ENCODE measurements around the gene NECTIN2.
"Not testable (repeated sequence)": the region's sequence is repeated elsewhere in the genome, so short reads cannot be mapped to it uniquely, and the experiment has no call there.

NECTIN2 gene

DNA sequence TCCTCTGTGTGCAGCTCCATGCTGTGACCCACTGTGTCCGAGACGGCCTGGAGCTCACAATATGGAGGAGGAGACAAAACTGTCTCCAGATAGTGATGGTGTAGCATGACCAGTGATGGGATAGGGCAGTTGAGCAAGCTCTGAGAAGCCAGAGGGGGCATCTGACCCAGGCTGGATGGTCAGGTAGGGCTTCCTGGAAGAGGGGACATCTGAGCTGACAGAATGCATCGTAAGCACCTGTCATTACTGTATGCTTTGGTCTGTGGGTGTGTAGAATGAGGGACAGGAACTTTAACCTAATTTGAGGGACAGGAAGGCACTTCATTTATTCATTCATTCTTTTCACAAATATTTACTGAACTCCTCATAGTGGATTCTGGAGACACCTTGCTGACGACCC, 38.5 kb downstream of the NECTIN2 start:
- no peak for DNase-seq (ENCODE audit: low read depth)

- no peak for DNase-seq (ENCODE audit: low read depth)
Measured at GRCh38 chr19:44886141-44886540, 40.0 kb downstream of the NECTIN2 start.

- DNase-seq (ENCODE audit: low read depth): no peak
Measured at GRCh38 chr19:44887648-44888047, 41.6 kb downstream of the NECTIN2 start.

DNA sequence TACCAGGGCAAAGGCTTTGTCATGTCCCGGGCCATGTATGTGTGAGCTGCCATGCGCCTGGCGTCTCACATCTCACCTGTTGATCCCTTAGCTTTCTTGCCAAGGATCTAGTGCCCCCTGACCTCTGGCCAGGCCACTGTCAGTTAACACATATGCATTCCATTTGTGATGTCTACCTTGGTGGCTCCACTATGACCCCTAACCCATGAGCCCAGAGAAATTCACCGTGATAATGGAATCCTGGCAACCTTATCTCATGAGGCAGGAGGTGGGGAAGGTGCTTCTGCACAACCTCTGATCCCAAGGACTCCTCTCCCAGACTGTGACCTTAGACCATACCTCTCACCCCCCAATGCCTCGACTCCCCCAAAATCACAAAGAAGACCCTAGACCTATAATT, 42.2 kb downstream of the NECTIN2 start:
- not testable (repeated sequence) for DNase-seq (ENCODE audit: low read depth)

DNA sequence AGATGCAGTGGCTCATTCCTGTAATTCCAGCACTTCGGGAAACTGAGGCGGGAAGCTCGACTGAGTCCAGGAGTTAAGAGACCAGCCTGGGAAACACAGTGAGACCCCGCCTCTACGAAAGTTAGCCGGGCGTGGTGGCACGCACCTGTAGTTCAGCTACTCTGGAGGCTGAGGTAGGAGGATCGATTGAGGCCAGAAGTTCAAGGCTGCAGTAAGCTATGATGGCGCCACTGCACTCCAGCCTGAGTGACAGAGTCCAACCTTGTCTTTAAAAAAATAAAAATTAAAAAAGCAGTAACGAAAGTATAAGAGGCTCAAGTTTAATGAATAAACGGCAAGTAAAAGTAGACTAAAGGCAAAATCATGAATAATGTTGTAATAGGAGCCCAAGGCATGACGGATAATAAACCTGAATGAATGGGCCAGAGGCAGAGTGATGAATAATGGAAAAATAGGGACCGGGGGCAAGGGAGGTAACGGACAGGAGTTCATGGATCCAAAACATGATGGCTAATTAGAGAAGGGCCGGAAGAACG, 43.8 kb downstream of the NECTIN2 start:
- DNase-seq (ENCODE audit: low read depth): no peak

DNA sequence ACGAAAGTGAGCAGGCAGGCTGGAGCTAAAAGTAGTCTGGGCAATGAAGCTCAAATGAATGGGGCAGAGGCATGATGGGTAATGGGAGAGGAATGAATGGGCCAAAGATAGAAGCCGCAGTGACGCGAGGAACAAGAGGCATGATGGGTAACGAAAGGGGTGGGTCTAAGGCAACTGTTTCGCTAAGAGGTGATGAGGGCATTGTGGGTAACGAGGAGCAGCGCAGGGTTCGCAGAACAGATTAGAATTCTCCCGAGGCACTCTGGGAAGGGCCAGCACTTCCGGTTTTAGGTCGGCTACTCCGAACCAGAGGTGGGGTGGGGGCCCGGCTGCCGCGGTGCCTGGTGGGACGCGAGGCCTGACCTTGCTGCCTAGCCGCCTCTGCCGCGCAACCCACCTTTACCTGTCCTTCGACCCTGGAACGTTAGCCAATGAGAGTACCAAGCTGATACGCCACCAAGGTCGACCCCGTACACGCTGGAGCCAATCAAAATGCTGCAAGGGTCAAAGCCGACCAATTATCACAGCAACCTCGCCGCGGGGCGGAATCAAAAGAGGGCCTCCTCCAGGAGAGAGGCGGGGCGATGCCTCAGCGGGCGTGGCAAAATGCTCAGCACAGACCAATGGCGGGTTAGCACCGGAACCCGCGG, 44.4 kb downstream of the NECTIN2 start:
- peak; percentile 100 for DNase-seq (ENCODE audit: low read depth)

- no peak for DNase-seq (ENCODE audit: low read depth)
Measured at GRCh38 chr19:44891016-44891882, 45.2 kb downstream of the NECTIN2 start, which contains the start of gene TOMM40. TSS of gene TOMM40 (plus strand) at chr19:44891254. CDS start at chr19:44891416, 162 bp downstream.

- no peak for DNase-seq (ENCODE audit: low read depth)
Measured at GRCh38 chr19:44892932-44893331, 46.8 kb downstream of the NECTIN2 start.

- no peak for DNase-seq (ENCODE audit: low read depth)
Measured at GRCh38 chr19:44893332-44894051, 47.4 kb downstream of the NECTIN2 start.

- no peak for DNase-seq (ENCODE audit: low read depth)
Measured at GRCh38 chr19:44894052-44894400, 47.9 kb downstream of the NECTIN2 start.

GRCh38 chr19:44894946-44895345, 48.8 kb downstream of the NECTIN2 start:
- no peak for DNase-seq (ENCODE audit: low read depth)

- DNase-seq (ENCODE audit: low read depth): no peak
Measured at GRCh38 chr19:44897835-44898234, 51.7 kb downstream of the NECTIN2 start.

- DNase-seq (ENCODE audit: low read depth): no peak
Measured at GRCh38 chr19:44900328-44901244, 54.5 kb downstream of the NECTIN2 start.

DNA sequence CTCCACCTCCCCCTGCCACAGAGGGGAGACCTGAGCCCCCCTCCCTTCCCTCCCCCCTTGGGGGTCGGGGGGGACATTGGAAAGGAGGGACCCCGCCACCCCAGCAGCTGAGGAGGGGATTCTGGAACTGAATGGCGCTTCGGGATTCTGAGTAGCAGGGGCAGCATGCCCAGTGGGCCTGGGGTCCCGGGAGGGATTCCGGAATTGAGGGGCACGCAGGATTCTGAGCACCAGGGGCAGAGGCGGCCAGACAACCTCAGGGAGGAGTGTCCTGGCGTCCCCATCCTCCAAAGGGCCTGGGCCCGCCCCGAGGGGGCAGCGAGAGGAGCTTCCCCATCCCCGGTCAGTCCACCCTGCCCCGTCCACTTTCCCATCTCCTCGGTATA, 57.1 kb downstream of the NECTIN2 start:
- DNase-seq (ENCODE audit: low read depth): no peak

DNA sequence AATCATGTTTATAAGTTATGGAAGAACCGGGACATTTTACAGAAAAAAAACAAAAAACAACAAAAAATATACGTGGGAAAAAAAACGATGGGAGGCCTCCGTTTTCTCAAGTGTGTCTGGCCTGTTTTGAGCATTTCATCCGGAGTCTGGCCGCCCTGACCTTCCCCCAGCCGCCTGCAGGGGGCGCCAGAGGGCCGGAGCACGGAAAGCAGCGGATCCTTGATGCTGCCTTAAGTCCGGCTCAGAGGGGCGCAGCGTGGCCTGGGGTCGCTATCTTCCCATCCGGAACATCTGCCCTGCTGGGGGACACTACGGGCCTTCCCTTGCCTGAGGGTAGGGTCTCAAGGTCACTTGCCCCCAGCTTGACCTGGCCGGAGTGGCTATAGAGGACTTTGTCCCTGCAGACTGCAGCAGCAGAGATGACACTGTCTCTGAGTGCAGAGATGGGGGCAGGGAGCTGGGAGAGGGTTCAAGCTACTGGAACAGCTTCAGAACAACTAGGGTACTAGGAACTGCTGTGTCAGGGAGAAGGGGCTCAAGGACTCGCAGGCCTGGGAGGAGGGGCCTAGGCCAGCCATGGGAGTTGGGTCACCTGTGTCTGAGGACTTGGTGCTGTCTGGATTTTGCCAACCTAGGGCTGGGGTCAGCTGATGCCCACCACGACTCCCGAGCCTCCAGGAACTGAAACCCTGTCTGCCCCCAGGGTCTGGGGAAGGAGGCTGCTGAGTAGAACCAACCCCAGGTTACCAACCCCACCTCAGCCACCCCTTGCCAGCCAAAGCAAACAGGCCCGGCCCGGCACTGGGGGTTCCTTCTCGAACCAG, 57.7 kb downstream of the NECTIN2 start:
- DNase-seq (ENCODE audit: low read depth): peak; percentile 62

DNA sequence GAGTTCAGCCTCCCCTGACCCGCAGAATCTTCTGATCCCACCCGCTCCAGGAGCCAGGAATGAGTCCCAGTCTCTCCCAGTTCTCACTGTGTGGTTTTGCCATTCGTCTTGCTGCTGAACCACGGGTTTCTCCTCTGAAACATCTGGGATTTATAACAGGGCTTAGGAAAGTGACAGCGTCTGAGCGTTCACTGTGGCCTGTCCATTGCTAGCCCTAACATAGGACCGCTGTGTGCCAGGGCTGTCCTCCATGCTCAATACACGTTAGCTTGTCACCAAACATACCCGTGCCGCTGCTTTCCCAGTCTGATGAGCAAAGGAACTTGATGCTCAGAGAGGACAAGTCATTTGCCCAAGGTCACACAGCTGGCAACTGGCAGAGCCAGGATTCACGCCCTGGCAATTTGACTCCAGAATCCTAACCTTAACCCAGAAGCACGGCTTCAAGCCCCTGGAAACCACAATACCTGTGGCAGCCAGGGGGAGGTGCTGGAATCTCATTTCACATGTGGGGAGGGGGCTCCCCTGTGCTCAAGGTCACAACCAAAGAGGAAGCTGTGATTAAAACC, 58.4 kb downstream of the NECTIN2 start:
- no peak for DNase-seq (ENCODE audit: low read depth)

- peak; percentile 20 for DNase-seq (ENCODE audit: low read depth)
Measured at GRCh38 chr19:44905437-44906160, 59.5 kb downstream of the NECTIN2 start, which contains the start of gene APOE. TSS of gene APOE (plus strand) at chr19:44905796. CDS start at chr19:44906625, 829 bp downstream.

DNA sequence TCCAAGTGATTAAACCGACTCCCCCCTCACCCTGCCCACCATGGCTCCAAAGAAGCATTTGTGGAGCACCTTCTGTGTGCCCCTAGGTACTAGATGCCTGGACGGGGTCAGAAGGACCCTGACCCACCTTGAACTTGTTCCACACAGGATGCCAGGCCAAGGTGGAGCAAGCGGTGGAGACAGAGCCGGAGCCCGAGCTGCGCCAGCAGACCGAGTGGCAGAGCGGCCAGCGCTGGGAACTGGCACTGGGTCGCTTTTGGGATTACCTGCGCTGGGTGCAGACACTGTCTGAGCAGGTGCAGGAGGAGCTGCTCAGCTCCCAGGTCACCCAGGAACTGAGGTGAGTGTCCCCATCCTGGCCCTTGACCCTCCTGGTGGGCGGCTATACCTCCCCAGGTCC, 61.5 kb downstream of the NECTIN2 start:
- no peak for DNase-seq (ENCODE audit: low read depth)

- no peak for DNase-seq (ENCODE audit: low read depth)
Measured at GRCh38 chr19:44908074-44908835, 62.2 kb downstream of the NECTIN2 start.
